CD4-positive, alpha-beta T cell treated with Interleukin-17A for 4 hours (primary cell): Measurements from ENCODE around the gene ZNF467.
A peak's percentile ranks its signal among the peaks of the same experiment; 100 is the strongest.

Experiments
- DNase-seq: peaks from one replicate; pipeline ENCODE4 v3.0.0-alpha.2; 2020; ENCODE audit warnings: mixed read lengths

ZNF467 gene, protein sequence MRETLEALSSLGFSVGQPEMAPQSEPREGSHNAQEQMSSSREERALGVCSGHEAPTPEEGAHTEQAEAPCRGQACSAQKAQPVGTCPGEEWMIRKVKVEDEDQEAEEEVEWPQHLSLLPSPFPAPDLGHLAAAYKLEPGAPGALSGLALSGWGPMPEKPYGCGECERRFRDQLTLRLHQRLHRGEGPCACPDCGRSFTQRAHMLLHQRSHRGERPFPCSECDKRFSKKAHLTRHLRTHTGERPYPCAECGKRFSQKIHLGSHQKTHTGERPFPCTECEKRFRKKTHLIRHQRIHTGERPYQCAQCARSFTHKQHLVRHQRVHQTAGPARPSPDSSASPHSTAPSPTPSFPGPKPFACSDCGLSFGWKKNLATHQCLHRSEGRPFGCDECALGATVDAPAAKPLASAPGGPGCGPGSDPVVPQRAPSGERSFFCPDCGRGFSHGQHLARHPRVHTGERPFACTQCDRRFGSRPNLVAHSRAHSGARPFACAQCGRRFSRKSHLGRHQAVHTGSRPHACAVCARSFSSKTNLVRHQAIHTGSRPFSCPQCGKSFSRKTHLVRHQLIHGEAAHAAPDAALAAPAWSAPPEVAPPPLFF

DNA sequence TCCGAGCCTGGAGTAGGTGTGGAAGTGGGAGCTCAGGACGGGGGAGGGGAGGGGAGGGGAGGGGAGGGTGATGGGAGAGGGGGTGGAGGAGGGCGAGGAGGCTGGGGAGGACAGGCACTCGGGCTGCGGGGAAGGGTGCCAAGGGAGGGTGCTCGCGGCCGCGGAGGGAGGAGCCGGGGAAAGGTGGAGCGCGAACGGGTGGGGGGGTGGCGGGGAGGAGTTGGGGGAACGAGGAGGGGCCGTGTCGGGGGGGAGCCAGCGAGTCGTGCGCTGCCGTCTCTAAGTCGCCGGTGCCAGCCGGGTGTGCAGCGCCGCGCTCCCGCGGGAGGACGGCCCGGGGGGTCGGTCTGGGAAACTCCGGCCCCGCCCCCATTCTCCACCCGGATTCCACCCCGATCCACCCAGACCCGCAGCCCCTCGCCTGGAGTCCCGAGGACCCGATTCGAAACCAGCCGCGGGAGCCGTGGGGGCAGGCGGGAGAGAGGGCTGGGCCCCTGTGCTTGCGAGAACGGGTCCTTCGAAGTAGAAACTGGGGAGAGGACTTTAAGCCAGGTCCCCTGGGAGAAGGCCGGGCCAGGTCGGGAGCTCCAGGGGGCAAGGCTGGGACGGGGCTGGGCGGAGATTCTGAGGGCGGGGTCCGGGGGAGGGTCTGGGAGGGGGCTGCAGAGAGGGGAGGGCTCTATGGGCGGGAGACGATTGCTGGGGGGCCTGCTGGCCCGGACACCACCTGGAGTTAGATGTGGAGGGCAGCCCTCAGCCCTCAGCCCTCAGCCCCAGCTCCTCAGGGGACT is at the start of gene ZNF467:
TSS of gene ZNF467 (minus strand) at position 143 of the 791 bp plus-strand sequence. CDS start 2,556 bp downstream, outside the sequence.
- peak; percentile 82 for DNase-seq

DNA sequence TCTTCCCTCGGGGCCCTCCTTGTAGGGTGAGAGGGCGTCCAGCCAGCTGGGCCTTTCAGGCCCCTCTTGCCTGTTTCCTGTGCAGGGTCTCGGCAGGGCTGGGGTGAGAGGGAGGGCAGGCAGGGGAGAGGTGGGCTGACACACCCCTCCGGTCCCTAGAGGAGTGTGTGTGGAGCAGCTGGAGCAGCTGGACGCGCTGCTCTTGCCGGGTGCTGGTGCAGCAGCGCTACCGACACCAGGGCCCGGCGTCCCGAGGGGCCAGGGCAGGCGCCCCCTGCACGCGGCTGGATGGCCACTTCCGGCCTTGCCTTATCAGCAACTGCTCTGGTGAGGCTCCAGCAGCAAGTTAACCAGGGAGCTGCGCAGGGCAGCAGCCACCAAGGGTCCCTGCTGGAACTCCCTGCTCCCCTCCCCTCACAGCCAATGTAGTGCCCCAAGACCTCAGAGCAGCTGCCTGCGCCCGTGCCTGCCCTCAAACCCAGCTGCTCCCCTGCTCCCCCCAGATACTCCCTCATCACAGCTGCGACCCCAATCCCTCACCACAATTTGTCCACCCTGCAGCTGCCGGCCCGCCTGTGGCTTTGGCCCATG is 49.1 kb upstream of the ZNF467 start:
- DNase-seq = no peak

DNA sequence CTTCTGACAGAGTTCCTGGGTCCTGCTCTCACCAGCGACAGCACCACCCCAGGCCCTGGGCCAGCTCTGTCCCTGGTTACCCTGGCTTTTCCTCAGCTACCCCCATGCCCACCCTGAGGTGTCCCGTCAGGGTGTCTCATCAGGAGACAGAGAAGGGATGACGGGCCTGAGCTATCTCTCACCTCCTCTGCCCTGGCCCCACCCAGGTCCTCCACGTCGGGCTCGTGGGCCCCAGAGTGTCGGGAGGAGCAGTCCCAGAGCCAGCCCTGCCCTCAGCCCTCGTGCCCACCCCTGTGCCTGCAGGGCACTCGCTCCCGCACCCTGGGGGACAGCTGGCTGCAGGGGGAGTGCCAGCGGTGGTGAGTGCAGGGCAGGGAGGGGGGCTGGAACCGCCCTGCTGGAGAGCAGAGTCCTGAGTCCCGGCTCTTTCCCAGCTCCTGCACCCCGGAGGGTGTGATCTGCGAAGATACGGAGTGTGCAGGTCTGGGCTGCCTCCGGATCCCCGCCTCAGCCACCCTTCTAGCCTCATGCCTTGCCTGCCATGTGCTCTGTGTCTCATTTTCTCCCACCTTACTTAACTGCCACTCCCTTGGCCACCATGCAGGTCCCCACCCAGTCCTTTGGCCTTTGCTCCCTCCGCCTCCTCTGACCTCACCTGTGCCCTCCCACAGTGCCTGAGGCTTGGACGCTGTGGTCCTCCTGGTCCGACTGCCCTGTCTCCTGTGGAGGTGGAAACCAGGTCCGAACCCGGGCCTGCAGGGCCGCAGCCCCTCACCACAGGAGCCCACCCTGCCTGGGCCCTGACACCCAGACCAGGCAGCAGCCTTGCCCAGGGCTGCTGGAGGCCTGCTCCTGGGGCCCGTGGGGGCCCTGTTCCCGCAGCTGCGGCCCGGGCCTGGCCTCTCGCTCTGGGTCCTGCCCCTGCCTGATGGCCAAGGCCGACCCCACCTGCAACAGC is 48.1 kb upstream of the ZNF467 start:
- no peak for DNase-seq

DNA sequence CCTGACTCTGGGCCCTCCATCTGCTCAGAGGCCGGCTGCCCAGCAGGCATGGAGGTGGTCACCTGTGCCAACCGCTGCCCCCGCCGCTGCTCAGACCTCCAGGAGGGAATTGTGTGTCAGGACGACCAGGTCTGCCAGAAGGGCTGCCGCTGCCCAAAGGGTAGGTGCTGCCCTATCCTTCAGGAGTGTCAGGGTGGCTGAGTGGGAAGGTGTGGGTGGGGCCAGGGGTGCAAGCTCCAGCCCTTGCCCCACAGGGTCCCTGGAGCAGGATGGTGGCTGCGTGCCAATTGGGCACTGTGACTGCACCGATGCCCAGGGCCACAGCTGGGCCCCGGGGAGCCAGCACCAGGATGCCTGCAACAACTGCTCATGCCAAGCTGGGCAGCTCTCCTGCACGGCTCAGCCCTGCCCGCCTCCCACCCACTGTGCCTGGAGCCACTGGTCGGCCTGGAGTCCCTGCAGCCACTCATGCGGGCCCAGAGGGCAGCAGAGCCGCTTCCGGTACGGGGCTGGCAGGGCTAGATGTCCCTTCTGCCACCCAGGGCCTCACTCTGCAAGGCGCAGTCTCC is 47.3 kb upstream of the ZNF467 start:
- no peak for DNase-seq

DNA sequence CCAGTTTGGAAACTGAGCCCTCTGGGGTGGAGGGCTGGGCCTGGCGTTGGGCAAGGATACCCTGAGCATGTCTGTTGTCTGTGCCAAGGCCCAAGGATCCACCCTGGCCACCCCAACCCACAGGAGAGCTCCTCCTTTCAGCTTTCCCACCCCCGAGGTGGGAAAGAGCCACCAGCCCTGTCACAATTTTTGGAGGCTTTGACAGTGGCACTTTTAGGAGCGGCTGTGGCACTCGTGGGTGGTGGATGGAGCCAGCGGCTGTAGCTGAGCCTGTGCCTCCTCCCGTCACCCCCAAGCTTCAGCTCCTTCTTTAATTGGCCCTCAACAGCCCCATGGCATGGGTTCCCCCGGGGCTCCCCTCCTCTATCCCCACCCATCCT is 46.6 kb upstream of the ZNF467 start:
- DNase-seq = no peak

DNA sequence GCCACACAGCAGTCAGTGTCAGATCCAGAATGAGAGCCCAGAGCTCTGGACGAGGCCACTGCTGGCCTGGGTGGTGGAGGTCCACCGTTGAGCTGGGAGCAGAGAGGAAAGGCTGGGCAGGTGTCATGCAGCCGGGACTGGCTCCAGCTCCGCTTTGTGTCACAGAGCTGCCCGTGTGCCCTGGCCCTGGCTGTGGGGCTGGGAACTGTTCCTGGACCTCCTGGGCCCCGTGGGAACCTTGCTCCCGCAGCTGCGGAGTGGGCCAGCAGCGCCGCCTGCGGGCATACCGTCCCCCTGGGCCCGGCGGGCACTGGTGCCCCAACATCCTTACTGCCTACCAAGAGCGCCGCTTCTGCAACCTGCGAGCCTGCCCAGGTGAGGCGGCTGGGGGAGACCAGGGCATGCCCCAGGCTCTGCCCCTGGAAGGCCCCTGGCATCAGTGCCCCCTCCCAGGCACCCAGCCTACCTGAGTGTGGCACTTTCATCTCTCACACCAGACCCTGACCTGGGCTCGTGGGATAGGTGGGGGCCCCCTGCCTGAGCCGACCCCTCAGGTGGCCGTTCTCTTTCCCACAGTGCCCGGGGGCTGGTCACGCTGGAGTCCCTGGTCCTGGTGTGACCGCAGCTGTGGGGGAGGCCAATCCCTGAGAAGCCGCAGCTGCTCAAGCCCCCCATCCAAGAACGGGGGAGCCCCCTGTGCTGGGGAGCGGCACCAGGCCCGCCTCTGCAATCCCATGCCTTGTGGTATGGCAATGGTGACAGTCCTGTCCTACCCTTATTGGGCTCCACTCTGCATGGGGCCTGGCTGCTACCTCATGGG is 46.0 kb upstream of the ZNF467 start:
- no peak for DNase-seq

DNA sequence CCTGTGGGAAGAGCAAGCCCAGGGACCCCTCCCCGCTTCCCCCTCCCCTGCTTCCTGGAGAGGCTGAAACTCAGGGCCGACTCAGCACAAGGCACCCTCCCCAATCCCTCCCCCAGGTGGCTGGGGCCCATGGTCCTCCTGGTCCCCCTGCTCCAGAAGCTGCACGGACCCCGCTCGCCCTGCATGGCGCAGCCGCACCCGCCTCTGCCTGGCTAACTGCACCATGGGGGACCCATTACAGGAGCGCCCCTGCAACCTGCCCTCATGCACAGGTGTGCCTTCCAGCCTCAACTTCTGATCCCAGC is 45.1 kb upstream of the ZNF467 start:
- no peak for DNase-seq

DNA sequence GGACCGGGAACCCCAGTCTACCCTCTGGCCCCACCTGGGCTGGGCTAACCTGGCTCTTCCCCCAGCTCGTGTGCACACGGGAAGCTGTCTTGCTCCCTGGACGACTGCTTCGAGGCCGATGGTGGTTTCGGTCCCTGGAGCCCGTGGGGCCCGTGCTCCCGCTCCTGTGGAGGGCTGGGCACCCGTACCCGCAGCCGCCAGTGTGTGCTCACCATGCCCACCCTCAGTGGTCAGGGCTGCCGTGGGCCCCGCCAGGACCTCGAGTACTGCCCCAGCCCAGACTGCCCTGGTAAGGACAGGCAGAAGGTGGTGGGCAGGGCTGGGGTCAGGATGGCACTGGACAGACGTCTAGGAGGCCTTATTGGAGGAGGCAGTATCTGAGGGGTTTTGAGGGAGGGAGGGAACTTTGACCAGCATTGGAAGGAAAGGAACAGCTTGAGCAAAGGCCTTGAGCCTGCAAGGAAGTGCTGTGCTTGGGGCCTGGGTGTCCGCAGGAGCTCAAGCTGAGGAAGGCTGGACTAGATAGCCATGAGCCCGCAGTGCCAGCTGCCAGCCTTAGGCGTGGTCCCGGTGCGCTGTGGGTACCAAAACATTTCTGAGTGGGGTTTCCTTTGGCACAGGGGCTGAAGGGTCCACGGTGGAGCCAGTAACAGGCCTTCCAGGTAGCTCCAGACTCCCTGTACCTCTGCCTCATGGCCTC is 44.6 kb upstream of the ZNF467 start:
- no peak for DNase-seq

DNA sequence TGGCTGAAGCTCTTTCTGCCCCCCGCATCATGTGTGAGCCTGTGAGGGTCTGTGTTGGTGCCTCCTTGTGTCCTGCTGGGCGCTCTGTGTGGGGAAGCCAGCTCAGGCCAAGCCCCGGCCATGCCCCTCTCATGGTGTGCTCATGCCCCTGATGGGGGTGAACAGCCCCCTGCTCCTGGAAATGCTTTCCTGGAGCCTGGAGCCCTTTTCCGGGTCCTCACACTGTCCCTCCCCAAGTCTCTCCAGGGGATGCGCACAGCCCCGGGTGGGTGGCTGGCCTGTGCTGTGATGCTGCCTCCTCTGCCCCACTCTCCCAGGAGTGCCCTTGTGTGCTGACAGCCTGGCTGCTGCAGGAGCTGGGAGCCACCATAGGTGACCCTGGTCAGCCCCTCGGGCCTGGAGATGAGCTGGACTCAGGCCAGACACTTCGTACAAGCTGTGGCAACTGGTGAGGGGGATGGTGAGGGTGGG is 43.9 kb upstream of the ZNF467 start:
- no peak for DNase-seq

DNA sequence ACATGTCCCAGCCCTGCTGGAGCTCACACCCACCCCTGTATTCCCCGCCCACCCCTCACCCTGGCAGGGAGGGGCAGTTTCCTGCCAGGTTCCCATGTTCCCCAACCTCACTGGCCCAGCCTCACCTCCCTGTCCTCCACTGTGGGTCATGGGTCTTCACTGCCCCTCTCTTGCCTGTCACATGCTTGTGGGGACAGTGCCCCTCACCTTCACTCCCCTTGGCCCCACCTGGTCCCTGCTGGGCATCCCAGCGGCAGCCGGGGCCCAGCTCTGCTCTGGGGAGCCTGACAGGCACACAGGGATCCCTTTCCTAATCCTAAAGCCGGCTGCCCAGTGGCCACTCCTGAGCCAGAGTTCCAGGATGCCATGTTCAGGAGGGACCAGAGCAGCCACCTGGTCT is 43.4 kb upstream of the ZNF467 start:
- no peak for DNase-seq

DNA sequence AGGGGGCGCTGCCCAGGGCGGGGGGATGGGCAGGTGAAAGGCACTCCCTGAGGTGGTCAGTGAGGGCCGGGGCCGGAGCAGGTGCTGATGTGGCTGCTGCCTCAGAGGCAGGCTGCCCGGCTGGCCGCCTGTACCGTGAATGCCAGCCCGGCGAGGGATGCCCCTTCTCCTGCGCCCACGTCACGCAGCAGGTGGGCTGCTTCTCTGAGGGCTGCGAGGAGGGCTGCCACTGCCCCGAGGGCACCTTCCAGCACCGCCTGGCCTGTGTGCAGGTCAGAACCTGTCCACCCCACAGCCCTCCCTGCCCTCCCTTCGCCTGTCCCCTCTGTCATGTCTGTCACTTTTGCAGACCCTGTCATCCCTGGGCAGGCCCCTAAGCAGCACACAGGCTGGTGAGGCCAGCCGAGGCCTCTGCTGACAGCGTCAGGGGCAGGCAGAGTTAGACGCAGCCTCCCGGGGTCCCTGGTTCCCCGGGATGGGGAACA is 42.9 kb upstream of the ZNF467 start:
- no peak for DNase-seq

DNA sequence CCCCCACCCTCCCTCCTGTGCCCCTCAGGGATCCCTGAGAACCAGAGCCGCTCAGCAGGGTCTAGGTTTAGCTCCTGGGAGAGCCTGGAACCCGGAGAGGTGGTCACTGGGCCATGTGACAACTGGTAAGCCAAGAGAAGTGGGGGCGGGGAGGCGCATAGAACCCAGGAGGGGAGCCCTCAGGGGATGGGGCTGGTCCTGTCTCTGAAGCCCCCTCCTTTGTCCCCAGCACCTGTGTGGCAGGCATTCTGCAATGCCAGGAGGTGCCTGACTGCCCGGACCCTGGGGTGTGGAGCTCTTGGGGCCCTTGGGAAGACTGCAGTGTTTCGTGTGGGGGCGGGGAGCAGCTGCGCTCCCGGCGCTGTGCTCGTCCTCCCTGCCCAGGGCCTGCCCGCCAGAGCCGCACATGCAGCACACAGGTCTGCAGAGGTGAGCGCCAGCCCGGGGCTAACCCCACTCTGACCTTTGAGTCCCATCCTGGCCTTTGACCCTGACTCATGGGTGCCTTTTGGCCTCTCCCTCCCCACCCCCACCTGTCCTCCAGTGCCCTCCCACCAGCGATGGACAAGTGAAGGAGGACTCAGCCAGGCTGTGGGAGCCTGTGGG is 42.4 kb upstream of the ZNF467 start:
- DNase-seq = no peak

DNA sequence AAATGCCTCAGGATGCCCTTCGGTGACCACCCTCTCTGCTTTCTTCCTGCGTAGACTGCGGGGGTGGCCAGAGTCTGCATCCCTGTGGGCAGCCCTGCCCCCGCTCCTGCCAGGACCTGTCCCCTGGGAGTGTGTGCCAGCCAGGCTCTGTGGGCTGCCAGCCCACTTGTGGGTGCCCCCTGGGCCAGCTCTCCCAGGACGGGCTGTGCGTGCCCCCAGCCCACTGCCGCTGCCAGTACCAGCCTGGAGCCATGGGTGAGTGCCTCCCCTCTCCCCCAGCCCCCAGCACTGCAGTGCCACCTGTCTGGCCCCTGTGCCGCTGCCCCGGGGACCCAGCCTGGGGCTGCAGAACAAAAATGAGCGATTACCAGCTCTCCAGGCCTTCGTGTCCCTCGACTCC is 41.7 kb upstream of the ZNF467 start:
- no peak for DNase-seq

DNA sequence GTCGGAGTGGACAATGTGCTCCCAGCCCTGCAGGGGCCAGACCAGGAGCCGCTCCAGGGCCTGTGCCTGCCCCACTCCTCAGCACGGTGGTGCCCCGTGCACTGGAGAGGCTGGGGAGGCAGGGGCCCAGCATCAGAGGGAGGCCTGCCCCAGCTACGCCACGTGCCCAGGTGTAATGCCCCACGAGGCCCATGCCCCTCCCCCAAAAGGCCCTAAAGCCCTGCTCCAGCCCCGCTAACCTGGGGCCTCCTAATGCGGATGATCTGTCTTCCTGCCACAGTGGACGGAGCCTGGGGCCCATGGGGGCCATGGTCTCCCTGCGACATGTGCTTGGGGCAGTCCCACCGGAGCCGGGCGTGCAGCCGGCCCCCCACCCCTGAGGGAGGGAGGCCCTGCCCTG is 41.1 kb upstream of the ZNF467 start:
- no peak for DNase-seq

DNA sequence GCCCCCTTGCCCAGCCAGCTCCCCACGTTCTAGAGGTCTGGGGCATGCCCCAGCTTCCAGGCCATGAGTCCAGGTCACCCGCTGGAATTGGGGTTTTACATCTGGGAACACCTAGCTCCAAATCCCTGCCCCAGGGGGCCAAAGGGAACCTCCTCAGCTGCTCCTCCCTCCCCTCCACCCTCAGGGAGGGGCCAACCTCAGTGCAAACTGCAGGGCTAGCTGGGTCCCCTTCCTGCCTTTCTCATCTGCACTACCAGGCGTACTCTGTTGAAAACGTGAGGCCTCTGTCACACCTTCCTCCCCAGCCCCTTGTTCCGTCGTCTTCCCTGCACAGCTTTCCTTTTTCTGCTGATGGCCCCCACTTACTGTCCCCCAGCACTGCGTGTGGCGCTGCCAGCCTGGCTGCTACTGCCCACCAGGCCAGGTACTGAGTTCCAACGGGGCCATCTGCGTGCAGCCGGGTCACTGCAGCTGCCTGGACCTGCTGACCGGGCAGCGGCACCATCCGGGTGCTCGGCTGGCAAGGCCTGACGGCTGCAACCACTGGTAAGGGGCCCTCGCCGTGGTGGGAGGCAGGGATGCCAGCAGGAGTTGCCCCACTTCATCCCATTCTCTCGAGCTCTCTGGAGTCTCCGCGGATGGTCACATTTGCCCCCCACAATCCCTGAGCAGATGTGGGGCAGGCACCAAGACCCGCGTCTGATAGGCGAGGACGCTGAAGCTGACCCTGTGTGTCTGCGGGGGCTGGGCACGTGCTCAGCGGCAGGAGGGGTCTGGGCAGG is 40.1 kb upstream of the ZNF467 start:
- DNase-seq = no peak

DNA sequence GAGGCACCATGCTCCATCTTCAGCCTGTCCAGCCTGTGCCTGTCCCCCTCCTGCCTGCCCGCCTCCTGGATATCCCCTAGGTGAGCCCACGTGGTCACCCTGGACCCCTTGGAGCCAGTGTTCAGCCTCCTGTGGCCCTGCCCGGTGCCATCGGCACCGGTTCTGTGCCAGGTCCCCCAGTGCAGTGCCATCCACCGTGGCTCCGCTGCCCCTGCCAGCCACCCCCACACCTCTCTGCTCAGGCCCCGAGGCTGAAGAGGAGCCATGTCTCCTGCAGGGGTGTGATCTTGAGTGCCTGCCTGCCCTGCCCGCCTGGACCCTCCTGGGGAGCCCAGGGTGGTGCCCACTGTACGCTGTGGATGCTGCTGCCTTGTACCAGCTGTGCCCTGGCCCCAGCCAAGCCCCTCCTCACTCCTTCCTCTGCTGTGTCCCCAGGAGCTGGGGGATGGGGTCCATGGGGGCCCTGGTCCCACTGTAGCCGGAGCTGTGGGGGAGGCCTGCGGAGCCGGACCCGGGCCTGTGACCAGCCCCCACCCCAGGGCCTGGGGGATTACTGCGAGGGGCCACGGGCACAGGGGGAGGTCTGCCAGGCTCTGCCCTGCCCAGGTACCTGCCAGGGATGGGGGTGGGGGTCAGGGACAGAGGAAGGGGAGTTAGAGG is 38.6 kb upstream of the ZNF467 start:
- DNase-seq = no peak

DNA sequence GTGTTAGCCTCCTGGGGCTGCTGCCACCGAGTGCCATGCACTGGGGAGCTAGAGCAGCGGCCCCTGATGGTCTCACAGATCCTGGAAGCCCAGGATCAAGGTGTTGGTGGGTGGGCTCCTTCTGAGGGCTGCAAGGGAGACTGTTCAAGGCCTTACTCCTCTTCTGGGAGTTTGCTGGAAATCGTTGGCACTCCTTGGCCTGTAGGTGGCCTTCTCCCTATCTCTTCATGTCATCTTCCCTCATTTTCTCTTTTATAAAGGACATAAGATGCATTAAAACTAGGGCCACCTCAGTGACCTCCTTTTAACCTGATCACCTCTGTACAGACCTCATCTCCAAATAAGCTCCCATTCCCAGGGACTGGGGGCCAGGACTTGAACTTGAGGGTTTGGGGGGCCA is 37.8 kb upstream of the ZNF467 start:
- no peak for DNase-seq

DNA sequence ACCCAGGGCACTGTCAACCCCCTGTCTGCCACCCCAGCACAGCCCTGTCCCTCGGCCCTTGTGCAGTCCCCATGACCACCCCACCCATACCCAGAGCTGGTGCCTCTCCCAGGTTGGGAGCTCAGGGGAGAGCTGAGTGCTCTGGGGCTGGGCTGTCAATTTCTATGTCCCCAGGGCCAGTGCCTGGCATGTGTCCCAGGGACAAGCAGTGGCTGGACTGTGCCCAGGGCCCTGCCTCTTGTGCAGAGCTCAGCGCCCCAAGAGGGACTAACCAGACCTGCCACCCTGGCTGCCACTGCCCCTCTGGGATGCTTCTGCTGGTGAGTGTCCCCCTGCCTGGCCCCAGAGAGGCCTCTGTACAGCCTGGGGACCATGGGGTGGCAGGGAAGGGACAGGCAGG is 35.8 kb upstream of the ZNF467 start:
- DNase-seq = no peak
